GM10847 (cell line): ENCODE results near the gene KBTBD6.
A peak's percentile ranks its signal among the peaks of the same experiment; 100 is the strongest.

Experiments used
- POLR2A ChIP-seq: IDR thresholded peaks from 2 replicates; pipeline ENCODE4 v1.6.1; 2011; ENCODE audit not compliant: insufficient read length; ENCODE audit errors: extremely low read depth

The KBTBD6 gene

GRCh38 chr13:41132512-41133152, at the start of gene KBTBD6:
KBTBD6 (minus strand) TSS chr13:41132802; CDS start chr13:41132511, 291 bp downstream.
- peak; percentile 65 for TF ChIP-seq POLR2A

DNA sequence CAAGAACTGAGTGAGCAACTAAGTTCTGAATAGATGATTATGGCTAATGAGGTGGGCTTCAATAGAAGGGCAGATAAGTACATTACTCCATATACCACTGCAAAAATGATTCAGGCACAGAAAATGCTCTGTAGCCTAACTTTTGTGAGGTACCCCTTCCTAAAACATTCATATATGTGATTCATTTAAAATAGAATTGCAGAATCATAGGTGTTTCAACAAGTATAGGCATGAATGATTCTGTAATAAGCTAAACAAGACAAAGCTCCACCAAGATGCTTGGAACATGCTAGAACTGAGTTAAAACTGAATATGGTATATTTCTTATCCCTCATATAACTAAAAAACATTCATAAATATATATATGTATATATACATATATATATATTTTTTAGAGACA, 49.6 kb upstream of the KBTBD6 start:
- no peak for TF ChIP-seq POLR2A

DNA sequence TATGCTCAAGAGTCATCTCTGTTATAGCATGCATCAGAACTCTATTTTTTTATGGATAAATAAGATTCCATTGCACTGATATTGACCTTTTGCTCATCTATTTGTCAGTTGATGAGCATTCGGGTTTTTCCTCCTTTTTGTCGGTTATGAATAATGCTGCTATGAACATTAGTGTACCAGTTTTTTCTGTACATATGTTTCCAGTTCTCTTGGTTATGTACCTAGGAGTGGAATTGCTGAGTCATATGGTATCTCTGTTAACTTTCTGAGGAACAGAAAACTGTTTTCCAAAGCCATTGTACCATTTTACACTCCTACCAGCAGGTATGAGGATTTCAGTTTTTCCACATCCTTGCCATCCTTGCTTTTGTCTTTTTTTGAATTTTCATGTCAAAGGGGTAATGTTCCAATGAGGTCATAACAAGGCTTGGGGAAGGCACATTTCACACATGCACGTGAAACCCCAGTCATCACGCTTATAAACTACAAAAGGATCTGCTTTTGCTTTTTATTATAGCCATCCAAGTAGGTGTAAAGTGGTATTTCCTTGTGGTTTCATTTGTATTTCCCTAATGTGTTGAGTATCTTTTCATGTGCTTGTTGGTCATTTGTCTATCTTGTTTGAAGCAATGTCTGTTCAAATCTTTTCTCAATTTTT, 47.1 kb upstream of the KBTBD6 start:
- TF ChIP-seq POLR2A = no peak

DNA sequence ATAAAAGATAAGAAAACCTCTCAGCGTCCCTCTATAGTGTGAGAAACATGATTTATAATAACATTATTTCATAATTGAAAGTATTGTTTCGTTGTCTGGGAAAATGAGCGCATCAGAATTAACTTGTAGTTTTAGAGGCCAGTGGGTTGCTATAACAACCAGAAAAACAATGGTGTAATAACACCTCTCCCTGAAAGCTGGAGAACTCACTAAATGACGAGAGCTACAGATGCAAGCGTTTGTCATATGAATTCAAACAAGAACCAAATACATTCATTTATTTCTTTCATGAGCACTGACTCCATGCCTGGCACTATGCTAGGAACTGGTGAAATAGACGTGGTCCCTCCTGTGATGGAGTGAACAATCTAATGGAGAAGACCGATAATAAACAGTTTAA, 45.4 kb upstream of the KBTBD6 start:
- TF ChIP-seq POLR2A = no peak

DNA sequence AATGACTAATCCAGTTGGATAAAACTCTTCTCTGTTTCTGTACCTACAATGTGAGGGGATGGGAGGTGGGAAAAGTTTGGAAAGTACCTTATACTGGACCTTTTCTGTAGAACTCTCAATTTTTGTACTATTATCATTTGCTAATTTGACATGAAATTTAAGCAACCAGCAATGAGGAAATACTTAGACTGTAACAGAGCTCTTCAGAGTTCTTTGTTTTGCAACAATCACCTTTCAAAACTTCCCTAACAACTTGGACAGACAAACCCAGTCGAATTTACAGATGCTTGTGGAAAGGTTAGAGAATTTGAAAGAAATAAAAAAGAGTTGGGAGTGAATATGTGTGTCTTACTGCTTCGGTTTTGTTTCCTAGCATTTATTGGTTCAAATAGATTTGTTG, 45.0 kb upstream of the KBTBD6 start:
- TF ChIP-seq POLR2A = no peak

- TF ChIP-seq POLR2A = no peak
Measured at GRCh38 chr13:41162151-41162550, 29.5 kb upstream of the KBTBD6 start.

DNA sequence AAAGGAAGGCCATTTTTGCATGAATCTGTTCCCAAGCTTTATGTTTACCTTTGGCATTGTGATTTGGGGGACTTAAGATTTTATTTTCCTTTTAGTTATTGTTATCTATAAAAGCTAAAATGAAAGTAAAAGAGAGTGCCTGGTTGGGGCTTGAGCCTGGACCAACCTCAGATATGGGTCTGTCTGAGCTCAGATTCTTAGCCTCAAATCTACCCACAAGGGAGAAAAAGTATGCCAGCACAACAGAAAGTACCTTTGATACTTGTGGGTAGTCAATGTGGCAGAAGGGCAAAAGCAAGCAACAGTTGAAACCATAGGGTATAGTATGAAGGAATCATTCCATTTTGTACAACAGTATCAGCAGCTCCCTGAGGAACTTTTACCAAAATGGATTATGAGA, 26.6 kb upstream of the KBTBD6 start:
- no peak for TF ChIP-seq POLR2A

DNA sequence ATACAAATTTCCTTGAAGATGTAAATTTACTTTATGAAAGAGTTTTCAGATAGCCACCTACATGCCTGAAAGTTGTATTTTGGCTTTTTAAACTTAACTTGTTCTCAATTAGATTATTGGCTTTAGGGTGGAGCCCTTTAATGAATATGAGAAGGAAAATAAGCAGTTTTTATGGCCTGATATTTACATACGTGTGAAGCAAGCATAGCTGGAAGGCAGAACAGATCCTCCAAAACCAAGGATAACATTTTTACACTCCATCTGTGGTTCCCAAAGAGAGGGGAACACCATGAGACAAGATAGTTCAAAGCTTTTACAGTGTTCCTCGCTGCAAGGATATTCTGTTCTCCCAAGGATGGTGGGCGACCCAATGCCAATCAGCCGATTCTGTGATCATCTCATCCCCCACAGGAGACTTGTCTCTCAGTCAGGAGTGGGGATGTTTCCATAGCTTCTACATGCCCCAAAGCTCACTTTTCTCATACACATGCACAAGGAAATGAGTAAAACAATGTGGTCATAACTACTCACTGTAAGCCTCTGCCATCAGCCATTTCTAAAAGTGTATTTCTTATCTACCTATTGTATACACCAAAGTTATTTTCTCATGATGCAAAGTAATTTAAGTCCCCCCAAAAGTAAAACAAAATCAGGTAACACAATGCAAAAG, 24.6 kb upstream of the KBTBD6 start:
- no peak for TF ChIP-seq POLR2A

DNA sequence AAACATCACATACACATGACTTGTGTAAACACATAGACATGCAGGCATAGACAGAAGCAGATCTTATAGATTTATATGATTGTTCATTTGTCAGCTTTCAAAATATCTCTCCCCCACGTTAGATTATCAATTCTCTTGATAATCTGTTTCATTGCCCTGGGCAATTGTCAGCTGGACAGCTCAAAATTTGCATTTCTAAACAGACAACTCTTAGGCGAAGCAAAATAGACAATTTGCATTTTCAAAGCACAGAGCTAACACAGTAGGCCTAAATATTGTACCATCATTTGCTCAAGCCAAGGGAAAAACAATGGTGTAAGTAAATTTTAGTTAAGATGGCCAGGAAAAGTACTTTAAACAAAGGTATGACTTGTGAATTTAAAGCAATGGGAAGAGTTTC, 24.0 kb upstream of the KBTBD6 start:
- no peak for TF ChIP-seq POLR2A

DNA sequence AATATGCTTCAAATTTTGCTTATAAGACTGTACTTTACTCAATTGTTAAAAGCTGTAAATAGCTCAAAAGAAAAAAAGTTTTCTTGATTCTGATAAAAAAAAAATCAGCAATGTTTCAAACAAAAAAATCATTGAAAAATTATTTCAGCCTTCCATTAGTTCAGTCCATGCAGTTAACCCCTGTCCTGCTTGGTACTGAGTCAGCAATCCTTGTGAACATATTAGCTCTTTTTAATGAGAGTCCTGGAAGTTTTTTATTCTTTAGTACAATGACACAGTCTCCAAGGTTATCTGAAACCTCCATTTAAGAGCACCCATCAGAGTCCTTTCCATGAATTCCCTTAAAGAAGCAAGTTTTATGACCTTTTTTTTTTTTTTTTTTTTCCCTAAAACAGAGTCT, 21.4 kb upstream of the KBTBD6 start:
- TF ChIP-seq POLR2A = no peak

DNA sequence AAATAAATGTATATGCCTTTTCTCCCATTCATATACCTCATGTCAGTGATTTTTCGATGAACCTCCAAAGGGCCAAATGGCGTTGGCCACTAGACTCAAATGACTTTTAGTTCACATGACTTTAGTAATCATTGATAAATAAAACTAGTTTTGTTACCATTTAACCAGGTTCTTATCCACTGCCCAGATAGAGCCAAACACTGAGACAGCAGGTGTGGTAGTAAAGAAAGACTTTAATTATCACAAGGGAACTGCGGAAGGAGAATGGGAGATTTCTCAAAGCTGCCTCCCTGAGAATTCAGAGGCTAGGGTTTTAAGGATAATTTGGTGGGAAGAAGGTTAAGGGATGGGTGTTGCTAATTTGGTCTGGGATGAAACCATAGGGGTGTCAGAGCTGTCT, 19.4 kb upstream of the KBTBD6 start:
- TF ChIP-seq POLR2A = no peak

GRCh38 chr13:41150058-41150457, 17.5 kb upstream of the KBTBD6 start:
- TF ChIP-seq POLR2A = no peak

GRCh38 chr13:41148419-41149283, 16.0 kb upstream of the KBTBD6 start:
- no peak for TF ChIP-seq POLR2A

- no peak for TF ChIP-seq POLR2A
Measured at GRCh38 chr13:41145136-41145908, 12.7 kb upstream of the KBTBD6 start.

DNA sequence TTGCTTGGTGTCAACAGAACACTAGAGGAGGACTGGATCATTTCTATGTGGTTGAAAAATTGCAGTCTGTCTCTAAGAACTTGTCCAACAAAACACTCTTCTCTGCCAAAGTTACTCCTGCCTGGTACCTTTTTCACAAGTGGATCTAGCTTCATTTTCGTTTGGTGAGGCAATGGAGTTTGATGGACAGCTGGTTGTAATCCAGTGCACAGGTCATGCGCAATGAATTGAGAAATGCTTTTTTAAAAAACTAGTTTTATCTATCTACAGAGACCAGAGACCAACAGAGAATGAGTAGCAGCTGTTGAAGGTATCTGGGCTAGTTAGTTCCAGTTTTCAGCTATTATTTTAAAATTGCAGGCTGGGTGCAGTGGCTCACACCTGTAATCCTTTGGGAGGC, 12.0 kb upstream of the KBTBD6 start:
- no peak for TF ChIP-seq POLR2A
